Fibroblast of peridontal ligament (primary cell): ENCODE results near the gene SRGAP1.
"Not testable (repeated sequence)": the region's sequence is repeated elsewhere in the genome, so short reads cannot be mapped to it uniquely, and the experiment has no call there.

ENCODE experiments used
- DNase-seq: peaks from one replicate; pipeline ENCODE4 v3.0.0-alpha.2; 2010; ENCODE audit errors: extremely low read depth

SRGAP1 gene

GRCh38 chr12:64085154-64085553, 240.7 kb downstream of the SRGAP1 start:
- DNase-seq, result no peak

DNA sequence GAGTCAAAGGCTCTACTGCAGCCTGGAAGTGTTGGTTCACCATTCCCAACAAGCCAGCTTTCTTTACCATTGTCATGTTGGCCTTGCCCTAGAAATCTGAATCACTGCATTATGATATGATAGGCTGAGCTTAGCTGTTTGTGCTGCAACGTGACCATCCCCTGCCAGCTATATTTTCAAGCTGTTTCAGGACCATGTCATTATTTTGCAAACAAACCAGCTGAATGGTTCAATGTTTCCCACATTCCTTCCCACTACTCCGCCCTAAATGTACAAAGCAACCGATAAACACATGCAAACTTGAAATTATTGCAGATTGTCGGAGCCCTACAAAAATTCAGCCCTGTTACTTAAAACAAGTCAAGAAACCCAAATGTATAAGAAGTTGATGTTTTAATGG, 241.5 kb downstream of the SRGAP1 start:
- peak; percentile 75 for DNase-seq

DNA sequence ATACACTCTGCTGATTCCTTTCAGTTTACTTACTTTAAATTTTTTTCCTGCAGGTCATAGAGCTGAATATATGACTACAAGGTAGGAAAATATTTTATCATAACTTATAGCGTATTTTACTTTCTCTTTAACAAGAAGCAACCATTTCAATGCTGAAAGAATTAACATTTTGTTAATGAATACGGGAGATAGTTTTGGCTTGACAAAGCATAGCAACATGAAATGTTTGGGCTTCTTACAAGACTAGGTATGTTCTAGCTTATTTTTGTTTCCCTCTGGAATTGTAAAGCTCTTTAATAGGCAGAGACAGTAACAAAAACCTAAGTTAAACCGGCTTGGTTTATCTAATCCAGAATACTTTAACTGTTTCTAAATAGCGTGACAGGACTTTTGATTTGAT, 242.4 kb downstream of the SRGAP1 start:
- no peak for DNase-seq

GRCh38 chr12:64087761-64088160, 243.3 kb downstream of the SRGAP1 start:
- DNase-seq, result no peak

GRCh38 chr12:64088431-64089349, 244.2 kb downstream of the SRGAP1 start:
- peak; percentile 97 for DNase-seq

- DNase-seq, result no peak
These were observed 245.5 kb downstream of the SRGAP1 start for GRCh38 chr12:64090047-64090446.

GRCh38 chr12:64091186-64091585, 246.7 kb downstream of the SRGAP1 start:
- no peak for DNase-seq

DNA sequence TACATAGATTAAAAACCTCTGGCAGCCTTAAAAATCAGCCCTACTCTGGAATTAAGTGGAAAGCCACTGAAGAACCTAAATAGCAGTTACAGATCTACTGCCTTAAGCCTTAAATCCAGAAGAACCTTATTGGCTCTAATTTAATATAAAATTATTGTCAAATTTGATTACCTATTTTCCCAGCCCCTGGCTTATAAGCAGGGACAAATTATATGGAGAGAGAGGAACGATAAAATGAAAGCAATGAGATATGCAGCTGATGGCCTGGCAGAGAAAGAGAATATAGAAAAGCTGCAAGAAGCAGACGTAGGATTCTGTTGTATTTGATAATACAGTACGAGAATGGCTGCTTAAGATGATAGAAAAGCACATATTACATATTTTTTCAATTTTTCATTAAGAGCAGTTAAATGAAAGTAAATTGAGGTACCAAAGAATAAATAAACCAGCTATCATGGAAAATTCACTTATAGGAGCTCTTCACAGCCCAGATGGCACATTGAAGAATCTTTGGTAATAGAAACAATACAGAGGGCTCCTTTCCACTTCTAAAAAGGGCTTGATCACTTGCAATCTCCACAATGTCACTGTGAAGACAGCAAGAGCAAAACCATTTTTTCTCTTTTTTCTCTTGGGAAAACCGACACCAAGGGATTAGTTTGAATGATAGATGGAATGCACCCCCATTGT, 248.2 kb downstream of the SRGAP1 start:
- no peak for DNase-seq

- no peak for DNase-seq
These were observed 249.2 kb downstream of the SRGAP1 start for GRCh38 chr12:64093689-64094088.

DNA sequence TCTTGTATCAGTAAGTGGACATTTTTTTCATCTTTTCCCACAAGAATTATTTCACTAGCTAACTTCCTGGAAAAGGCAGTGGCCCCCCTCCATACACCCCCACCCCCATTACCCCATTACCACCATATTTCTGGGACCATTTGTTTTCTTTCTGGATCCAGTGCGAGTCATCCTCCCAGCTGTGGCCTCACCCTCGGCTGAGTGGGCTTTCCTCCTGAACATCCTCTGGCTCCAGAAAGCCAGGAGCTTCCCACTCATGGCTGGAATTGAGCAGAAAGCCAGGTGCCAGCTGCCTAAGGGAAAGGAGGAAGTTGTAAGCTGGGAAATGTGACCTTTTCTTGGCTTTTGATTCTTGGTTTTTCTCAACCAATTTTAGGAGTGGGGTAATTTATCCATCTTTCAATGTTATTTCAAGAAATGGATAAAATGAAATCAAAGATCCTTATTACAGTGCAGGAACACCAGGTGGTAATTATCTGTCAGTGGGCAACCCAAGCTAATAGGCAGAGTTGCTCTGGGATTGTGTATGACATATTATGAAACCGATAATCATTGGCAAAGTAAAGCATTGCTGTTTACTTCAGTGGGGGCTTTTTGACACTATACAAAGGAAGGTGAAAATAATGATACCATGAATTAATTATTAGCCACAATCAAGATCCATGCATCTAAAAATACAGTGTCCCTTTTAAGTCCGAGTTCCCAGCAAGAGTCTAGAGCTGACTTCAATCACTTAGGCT, 253.0 kb downstream of the SRGAP1 start:
- peak; percentile 37 for DNase-seq

GRCh38 chr12:64098709-64099354, 254.3 kb downstream of the SRGAP1 start:
- DNase-seq, result peak; percentile 77

- peak; percentile 90 for DNase-seq
These were observed 254.9 kb downstream of the SRGAP1 start for GRCh38 chr12:64099397-64099796.

DNA sequence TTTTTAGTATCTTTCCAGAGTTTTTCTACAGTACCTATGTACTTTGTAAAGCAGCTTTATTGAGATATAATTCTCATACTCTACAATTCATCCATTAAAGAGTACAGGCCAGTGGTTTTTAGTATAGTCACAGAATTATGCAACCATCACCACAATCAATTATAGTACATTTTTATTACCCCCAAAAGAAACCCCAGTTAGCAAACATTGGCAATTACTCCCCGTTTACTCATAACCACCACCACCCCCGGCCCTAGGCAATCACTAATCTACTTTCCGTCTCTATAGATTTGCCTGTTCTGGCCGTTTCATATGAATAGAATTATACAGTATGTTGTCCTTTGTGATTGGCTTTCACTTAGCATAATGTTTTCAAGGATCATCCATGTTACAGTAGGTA, 257.8 kb downstream of the SRGAP1 start:
- peak; percentile 64 for DNase-seq

- peak; percentile 58 for DNase-seq
These were observed 259.6 kb downstream of the SRGAP1 start for GRCh38 chr12:64103825-64104740.

GRCh38 chr12:64105026-64105425, 260.5 kb downstream of the SRGAP1 start:
- DNase-seq, result no peak

DNA sequence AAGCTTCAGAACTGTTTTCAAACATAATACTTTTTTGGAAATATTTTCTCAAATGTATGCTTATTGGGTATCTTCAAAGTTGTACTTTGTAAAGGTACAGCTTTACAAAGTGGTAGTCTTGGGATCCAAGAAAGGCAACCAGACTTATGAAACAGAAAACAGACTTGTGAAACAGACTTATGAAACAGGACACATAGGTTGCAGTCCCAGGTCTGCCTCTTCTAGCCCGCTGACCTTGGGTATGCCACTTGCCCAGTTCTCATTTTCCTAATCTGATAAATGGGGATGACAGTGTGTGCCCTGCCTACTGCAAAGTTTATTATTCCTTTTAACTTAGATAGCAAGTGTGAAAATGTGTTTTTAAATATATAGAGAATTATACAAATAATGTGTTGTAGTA, 263.3 kb downstream of the SRGAP1 start:
- DNase-seq, result no peak

DNA sequence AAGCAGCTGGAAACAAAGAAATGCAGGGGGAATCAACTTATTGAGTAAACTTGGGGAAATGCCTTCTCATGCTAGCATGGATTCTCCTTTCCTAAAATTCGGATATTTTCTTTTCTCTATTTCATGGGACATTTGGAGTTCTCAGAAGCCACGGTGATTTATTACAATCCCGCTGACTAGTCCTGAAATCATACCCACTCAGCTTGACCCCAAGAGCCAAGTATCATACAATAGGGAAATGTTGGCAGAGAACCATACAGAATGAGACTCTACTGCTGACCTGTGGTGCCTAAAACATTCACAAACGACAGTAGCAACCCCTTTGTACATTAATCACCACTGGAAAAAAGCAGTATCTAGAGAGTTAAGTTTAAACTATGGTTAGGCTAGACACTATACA, 265.2 kb downstream of the SRGAP1 start:
- DNase-seq, result no peak

DNA sequence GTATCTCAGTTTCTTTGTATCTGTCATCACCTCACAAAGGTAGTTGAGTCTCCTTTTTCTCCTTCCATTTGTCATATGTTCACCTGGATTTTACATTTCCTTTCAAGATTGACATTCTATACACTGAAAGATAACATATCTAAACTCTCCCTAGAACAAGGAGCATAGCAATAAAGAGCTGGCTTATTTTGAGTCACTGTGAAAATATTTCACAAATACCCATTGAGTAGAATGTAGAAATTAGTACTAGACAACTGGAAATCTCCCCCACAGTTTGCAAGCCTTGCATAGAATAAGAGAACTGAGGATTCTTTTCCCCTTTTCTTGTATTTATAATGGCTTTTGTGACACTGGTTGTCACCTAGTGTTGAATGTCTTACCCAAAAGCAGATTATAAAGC, 266.4 kb downstream of the SRGAP1 start:
- no peak for DNase-seq

- DNase-seq, result no peak
These were observed 272.5 kb downstream of the SRGAP1 start for GRCh38 chr12:64116969-64117368.

DNA sequence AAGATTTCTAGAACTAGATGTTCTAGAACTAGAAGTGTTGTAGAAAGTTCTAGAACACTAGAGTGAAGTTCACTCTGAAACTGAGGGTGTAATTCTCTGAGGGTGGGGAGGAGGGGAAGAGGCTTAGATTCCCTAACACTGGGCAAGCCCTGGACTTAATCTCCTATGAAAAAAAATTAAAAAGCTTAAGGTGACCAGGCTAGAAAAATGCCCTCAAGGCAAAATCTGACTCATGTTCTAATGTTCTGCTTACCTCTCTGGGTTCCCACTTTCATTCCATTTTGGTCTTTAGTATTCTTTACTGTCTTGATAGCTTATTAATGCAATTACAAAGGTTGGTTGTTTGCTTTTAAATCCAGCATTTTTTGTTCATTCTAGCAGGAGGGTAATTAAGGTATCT, 276.1 kb downstream of the SRGAP1 start:
- no peak for DNase-seq

DNA sequence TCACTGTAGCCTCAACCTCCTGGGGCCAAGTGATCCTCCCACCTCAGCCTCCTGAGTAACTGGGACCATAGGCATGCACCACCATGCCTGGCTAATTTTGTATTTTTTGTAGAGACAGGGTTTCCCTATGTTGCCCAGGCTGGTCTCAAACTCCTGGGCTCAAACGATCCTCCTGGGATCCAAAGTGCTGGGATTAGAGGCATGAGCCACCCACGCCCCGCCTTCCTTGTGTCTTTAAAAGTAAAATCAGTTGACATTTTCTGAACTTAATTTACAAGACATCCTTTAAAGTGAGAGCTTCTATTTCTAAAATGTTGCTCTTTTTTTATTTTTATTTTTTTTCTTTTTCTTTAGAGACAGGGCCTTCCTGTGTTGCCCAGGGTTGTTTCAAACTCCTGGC, 276.6 kb downstream of the SRGAP1 start:
- not testable (repeated sequence) for DNase-seq
